ENCODE results near the gene GIGYF2. TPM values are rescaled to one million over a fixed set of nuclear protein-coding genes. Genes with fewer than 3 reads are reported as not detected.
"Not testable (repeated sequence)": the region's sequence is repeated elsewhere in the genome, so short reads cannot be mapped to it uniquely, and the experiment has no call there.

The GIGYF2 gene
- total RNA-seq, 1 experiment from 2014 or later = 71.1 TPM

GRCh38 chr2:232689152-232689910 lies 7.8 kb upstream of the GIGYF2 start:
- H3K4me3 Mint-ChIP-seq (ENCODE audit: unreplicated experiment) = no peak overlapping the region
- CTCF ChIA-PET = interaction anchor here (1.2 kb wide), 1 partner anchor 77 kb away, joined by 4 read pairs; no protein-coding TSS in a partner anchor
- no peak for TF ChIP-seq CTCF (IDR thresholded peaks at IDR 0.05; ENCODE audit: unreplicated experiment)
- H3K36me3 Mint-ChIP-seq (ENCODE audit: insufficient read depth, unreplicated experiment) = no peaks in the 10 kb centered on the region
- POLR2A ChIA-PET = no interaction called here
- H3K9me3 Mint-ChIP-seq (ENCODE audit: unreplicated experiment) = no peaks in the 10 kb centered on the region
- intact Hi-C loops (cut with micrococcal nuclease) = no loop called here
- BruUV-seq (replicated peaks) = no TSS peak
- H3K4me1 Mint-ChIP-seq (ENCODE audit: insufficient read depth, unreplicated experiment) = peaks cover 9% of the 10 kb centered on the region
- no peak overlapping the region for H3K27ac Mint-ChIP-seq (ENCODE audit: low read depth, unreplicated experiment)
- DNase-seq (ENCODE audit: unreplicated experiment) = peak; percentile 42
- H3K27me3 Mint-ChIP-seq (ENCODE audit: insufficient read depth, unreplicated experiment) = peaks cover 2% of the 10 kb centered on the region

GRCh38 chr2:232691117-232691516 lies 6.0 kb upstream of the GIGYF2 start:
- intact Hi-C loops (cut with micrococcal nuclease); H3K36me3 Mint-ChIP-seq (ENCODE audit: insufficient read depth, unreplicated experiment): not testable (repeated sequence)

GRCh38 chr2:232693344-232693743 lies 3.8 kb upstream of the GIGYF2 start:
- intact Hi-C loops (cut with micrococcal nuclease) = no loop called here
- Mint-ChIP-seq H3K4me3 (ENCODE audit: unreplicated experiment) (no peak overlapping the region), H3K27ac (ENCODE audit: low read depth, unreplicated experiment) (no peak overlapping the region), H3K36me3 (ENCODE audit: insufficient read depth, unreplicated experiment) (no peaks in the 10 kb centered on the region), H3K4me1 (ENCODE audit: insufficient read depth, unreplicated experiment) (peaks cover 11% of the 10 kb centered on the region), H3K9me3 (ENCODE audit: unreplicated experiment) (no peaks in the 10 kb centered on the region), H3K27me3 (ENCODE audit: insufficient read depth, unreplicated experiment) (no peaks in the 10 kb centered on the region)
- DNase-seq (ENCODE audit: unreplicated experiment) = no peak
- TF ChIP-seq CTCF (IDR thresholded peaks at IDR 0.05; ENCODE audit: unreplicated experiment) = no peak
- ChIA-PET POLR2A (no interaction called here), CTCF (no interaction called here)
- BruUV-seq (replicated peaks) = no TSS peak

More at GRCh38 chr2:232691117-232691516, 6.0 kb upstream of the GIGYF2 start:
- H3K27me3 Mint-ChIP-seq (ENCODE audit: insufficient read depth, unreplicated experiment); BruUV-seq (replicated peaks); H3K27ac Mint-ChIP-seq (ENCODE audit: low read depth, unreplicated experiment); POLR2A ChIA-PET; H3K9me3 Mint-ChIP-seq (ENCODE audit: unreplicated experiment); H3K4me1 Mint-ChIP-seq (ENCODE audit: insufficient read depth, unreplicated experiment); DNase-seq (ENCODE audit: unreplicated experiment); H3K4me3 Mint-ChIP-seq (ENCODE audit: unreplicated experiment): not testable (repeated sequence)
- CTCF ChIA-PET = interaction anchor here (0.7 kb wide), 1 partner anchor 67 kb away, joined by 3 read pairs; no protein-coding TSS in a partner anchor

GRCh38 chr2:232696609-232697058 lies 497 bp upstream of the GIGYF2 start:
- CTCF ChIA-PET = interaction anchor here (1.1 kb wide), 1 partner anchor 86 kb away, joined by 7 read pairs; no protein-coding TSS in a partner anchor
- POLR2A ChIA-PET = interaction anchor here (0.6 to 2.7 kb wide), 11 partner anchors 13 to 1772 kb away, joined by 3 to 5 read pairs (median 3); partner anchors contain the start of genes EIF4E2 and TIGD1
- Mint-ChIP-seq H3K4me1 (ENCODE audit: insufficient read depth, unreplicated experiment) (peaks cover 26% of the 10 kb centered on the region), H3K36me3 (ENCODE audit: insufficient read depth, unreplicated experiment) (peaks cover 14% of the 10 kb centered on the region), H3K27me3 (ENCODE audit: insufficient read depth, unreplicated experiment) (no peaks in the 10 kb centered on the region), H3K4me3 (ENCODE audit: unreplicated experiment) (peak overlapping the region; percentile 95), H3K27ac (ENCODE audit: low read depth, unreplicated experiment) (peak overlapping the region; percentile 93), H3K9me3 (ENCODE audit: unreplicated experiment) (no peaks in the 10 kb centered on the region)
- no peak for DNase-seq (ENCODE audit: unreplicated experiment)
- intact Hi-C loops (cut with micrococcal nuclease) = no loop called here
- no peak for TF ChIP-seq CTCF (IDR thresholded peaks at IDR 0.05; ENCODE audit: unreplicated experiment)
- no TSS peak for BruUV-seq (replicated peaks)

Measured in MCF 10A (cell line).